ENCODE results near the gene FRMD5. TPM values are rescaled to one million over a fixed set of nuclear protein-coding genes. Genes with fewer than 3 reads are reported as not detected.

FRMD5 gene
- polyA plus RNA-seq, 3 donors: not detected

DNA sequence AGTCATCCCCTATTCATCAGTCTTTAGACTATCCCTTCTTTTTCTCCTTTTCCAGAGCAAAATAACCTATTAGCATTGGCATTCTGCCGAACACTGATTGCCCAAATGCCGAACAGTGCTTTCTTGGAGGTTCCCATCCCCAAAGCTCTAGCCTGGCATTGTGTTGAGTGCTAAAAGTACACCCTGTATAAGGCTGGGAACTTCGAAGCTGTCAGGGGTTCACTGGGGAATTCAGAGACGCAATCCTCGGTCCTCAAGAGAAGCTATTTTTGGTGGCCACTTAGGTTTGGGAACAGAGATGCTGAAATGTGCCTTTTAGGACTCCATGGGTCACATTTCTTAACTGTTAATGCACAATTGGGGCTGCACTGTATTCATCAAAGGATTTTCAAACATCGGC is 8.4 kb downstream of the FRMD5 start:
- peaks cover 0 to 3% (median 0%) of the 10 kb centered on the region in 7 donors for H3K9me3 Mint-ChIP-seq
- H3K36me3 ChIP-seq (replicated peaks in 1 of 2; ENCODE audit: control insufficient read depth in 1 of 2, insufficient read depth in 2 of 2, low read length in 2 of 2): no peaks in the 10 kb centered on the region
- no peaks in the 10 kb centered on the region for H3K9me3 ChIP-seq (replicated peaks in 1 of 2; ENCODE audit: control insufficient read depth in 1 of 2, insufficient read depth in 1 of 2, low read length in 2 of 2)
- no peaks in the 10 kb centered on the region for H3K36me3 Mint-ChIP-seq
- no peak overlapping the region for H2AFZ ChIP-seq (ENCODE audit: insufficient read depth, low read depth, low read length, poor library complexity, severe bottlenecking)
- TF ChIP-seq, protein P1, sequence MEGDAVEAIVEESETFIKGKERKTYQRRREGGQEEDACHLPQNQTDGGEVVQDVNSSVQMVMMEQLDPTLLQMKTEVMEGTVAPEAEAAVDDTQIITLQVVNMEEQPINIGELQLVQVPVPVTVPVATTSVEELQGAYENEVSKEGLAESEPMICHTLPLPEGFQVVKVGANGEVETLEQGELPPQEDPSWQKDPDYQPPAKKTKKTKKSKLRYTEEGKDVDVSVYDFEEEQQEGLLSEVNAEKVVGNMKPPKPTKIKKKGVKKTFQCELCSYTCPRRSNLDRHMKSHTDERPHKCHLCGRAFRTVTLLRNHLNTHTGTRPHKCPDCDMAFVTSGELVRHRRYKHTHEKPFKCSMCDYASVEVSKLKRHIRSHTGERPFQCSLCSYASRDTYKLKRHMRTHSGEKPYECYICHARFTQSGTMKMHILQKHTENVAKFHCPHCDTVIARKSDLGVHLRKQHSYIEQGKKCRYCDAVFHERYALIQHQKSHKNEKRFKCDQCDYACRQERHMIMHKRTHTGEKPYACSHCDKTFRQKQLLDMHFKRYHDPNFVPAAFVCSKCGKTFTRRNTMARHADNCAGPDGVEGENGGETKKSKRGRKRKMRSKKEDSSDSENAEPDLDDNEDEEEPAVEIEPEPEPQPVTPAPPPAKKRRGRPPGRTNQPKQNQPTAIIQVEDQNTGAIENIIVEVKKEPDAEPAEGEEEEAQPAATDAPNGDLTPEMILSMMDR (IDR thresholded peaks at IDR 0.05): no peak
- DNase-seq: no peak
- no peak overlapping the region for H3K4me3 Mint-ChIP-seq
- H4K20me1 ChIP-seq (ENCODE audit: insufficient read depth, low read length): no peaks in the 10 kb centered on the region
- H3K4me3 ChIP-seq (replicated peaks in 1 of 3; ENCODE audit: low read depth in 2 of 3, low read length in 3 of 3): no peak overlapping the region
- H3K27ac Mint-ChIP-seq: no peak overlapping the region
- H3K4me1 Mint-ChIP-seq: no peaks in the 10 kb centered on the region
- intact Hi-C loops (cut with micrococcal nuclease): no loop called here
- peaks cover 23 to 29% of the 10 kb centered on the region in 2 donors for H3K27me3 ChIP-seq (ENCODE audit: control insufficient read depth in 2 of 2, insufficient read depth in 2 of 2, low read length in 2 of 2)
- WGBS (ENCODE audit: insufficient coverage): 100% methylated on average over 3 of the region's 6 CpGs
- H3K4me2 ChIP-seq (replicated peaks; ENCODE audit: extremely low read depth, low read length, poor library complexity, severe bottlenecking): no peak overlapping the region
- H3K27ac ChIP-seq (ENCODE audit: low read depth in 1 of 2, low read length in 2 of 2): no peak overlapping the region
- peaks cover 17 to 25% (median 19%) of the 10 kb centered on the region in 3 donors for H3K27me3 Mint-ChIP-seq (ENCODE audit: low read depth in 3 of 3)
- H3K9ac ChIP-seq (ENCODE audit: insufficient read depth, low read length, poor library complexity, severe bottlenecking): no peak overlapping the region
- no peaks in the 10 kb centered on the region for H3K79me2 ChIP-seq (ENCODE audit: insufficient read depth, low read length)
- no peaks in the 10 kb centered on the region for H3K4me1 ChIP-seq (ENCODE audit: control insufficient read depth in 1 of 2, insufficient read depth in 2 of 2, low read length in 2 of 2)

DNA sequence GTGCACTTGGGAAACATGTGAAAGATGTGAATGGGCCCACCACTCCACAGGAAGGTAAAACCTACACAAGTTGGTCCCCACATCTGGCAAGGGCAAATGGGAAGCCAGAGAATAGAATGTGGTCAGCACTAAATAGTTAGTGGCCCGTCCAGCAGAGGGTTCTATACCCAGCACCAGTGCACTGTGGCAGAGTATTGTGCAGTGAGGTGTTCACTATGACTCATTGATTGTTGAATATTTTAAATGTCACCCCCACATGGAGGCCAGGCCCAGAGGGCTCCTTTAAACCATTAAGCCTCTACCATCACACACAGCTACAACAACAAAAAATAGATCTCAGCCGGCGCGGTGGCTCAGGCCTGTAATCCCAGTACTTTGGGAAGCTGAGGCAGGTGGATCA is 11.7 kb downstream of the FRMD5 start:
- H3K27me3 ChIP-seq (ENCODE audit: control insufficient read depth in 2 of 2, insufficient read depth in 2 of 2, low read length in 2 of 2): peaks cover 5% of the 10 kb centered on the region in 2 donors
- no peak overlapping the region for H3K4me3 ChIP-seq (replicated peaks in 1 of 3; ENCODE audit: low read depth in 2 of 3, low read length in 3 of 3)
- Mint-ChIP-seq H3K9me3 (peaks cover 0 to 2% (median 0%) of the 10 kb centered on the region in 7 donors), H3K4me3 (no peak overlapping the region), H3K36me3 (no peaks in the 10 kb centered on the region), H3K27ac (peak overlapping the region in 2 of 7 donors; percentile 14 to 81), H3K4me1 (no peaks in the 10 kb centered on the region), H3K27me3 (ENCODE audit: low read depth in 3 of 3) (peaks cover 5 to 15% (median 14%) of the 10 kb centered on the region in 3 donors)
- WGBS (ENCODE audit: insufficient coverage): no CpG with 5 or more reads among the region's 4 CpGs
- no peak overlapping the region for H3K27ac ChIP-seq (ENCODE audit: low read depth in 1 of 2, low read length in 2 of 2)
- no peaks in the 10 kb centered on the region for H3K4me1 ChIP-seq (ENCODE audit: control insufficient read depth in 1 of 2, insufficient read depth in 2 of 2, low read length in 2 of 2)
- DNase-seq: no peak
- no peak overlapping the region for H2AFZ ChIP-seq (ENCODE audit: insufficient read depth, low read depth, low read length, poor library complexity, severe bottlenecking)
- no peak overlapping the region for H3K4me2 ChIP-seq (replicated peaks; ENCODE audit: extremely low read depth, low read length, poor library complexity, severe bottlenecking)
- intact Hi-C loops (cut with micrococcal nuclease): no loop called here
- H4K20me1 ChIP-seq (ENCODE audit: insufficient read depth, low read length): no peaks in the 10 kb centered on the region
- no peaks in the 10 kb centered on the region for H3K79me2 ChIP-seq (ENCODE audit: insufficient read depth, low read length)
- H3K36me3 ChIP-seq (replicated peaks in 1 of 2; ENCODE audit: control insufficient read depth in 1 of 2, insufficient read depth in 2 of 2, low read length in 2 of 2): no peaks in the 10 kb centered on the region
- no peak overlapping the region for H3K9ac ChIP-seq (ENCODE audit: insufficient read depth, low read length, poor library complexity, severe bottlenecking)
- no peaks in the 10 kb centered on the region for H3K9me3 ChIP-seq (replicated peaks in 1 of 2; ENCODE audit: control insufficient read depth in 1 of 2, insufficient read depth in 1 of 2, low read length in 2 of 2)
- TF ChIP-seq, protein P1 (IDR thresholded peaks at IDR 0.05): no peak
